ENCODE data around the gene IL4R. TPM values are rescaled to one million over a fixed set of nuclear protein-coding genes. Genes with fewer than 3 reads are reported as not detected.

The IL4R gene
- total RNA-seq, 1 donor from 2014 or later = 22.0 TPM

GRCh38 chr16:27344721-27345120, 30.9 kb downstream of the IL4R start:
- intact Hi-C loops (cut with DNase I) = no loop called here

GRCh38 chr16:27345201-27345600, 31.4 kb downstream of the IL4R start:
- DNase-seq (ENCODE audit: low spot score) = no peak
- intact Hi-C loops (cut with DNase I) = no loop called here

More at GRCh38 chr16:27344721-27345120, 30.9 kb downstream of the IL4R start:
- no peak for DNase-seq (ENCODE audit: low spot score)

- DNase-seq (ENCODE audit: low spot score) = no peak
- intact Hi-C loops (cut with DNase I) = no loop called here
Observed at GRCh38 chr16:27346819-27347218, 33.0 kb downstream of the IL4R start.

GRCh38 chr16:27347930-27348685, 34.3 kb downstream of the IL4R start:
- intact Hi-C loops (cut with DNase I) = no loop called here
- no peak for DNase-seq (ENCODE audit: low spot score)

- no peak for DNase-seq (ENCODE audit: low spot score)
- intact Hi-C loops (cut with DNase I) = no loop called here
Observed at GRCh38 chr16:27349276-27349675, 35.5 kb downstream of the IL4R start.

GRCh38 chr16:27350006-27350405, 36.2 kb downstream of the IL4R start:
- intact Hi-C loops (cut with DNase I) = no loop called here
- DNase-seq (ENCODE audit: low spot score) = no peak

- intact Hi-C loops (cut with DNase I) = no loop called here
- DNase-seq (ENCODE audit: low spot score) = no peak
Observed at GRCh38 chr16:27351989-27352388, 38.2 kb downstream of the IL4R start.

- DNase-seq (ENCODE audit: low spot score) = no peak
- intact Hi-C loops (cut with DNase I) = no loop called here
Observed at GRCh38 chr16:27353853-27354252, 40.1 kb downstream of the IL4R start.

GRCh38 chr16:27355610-27356009, 41.8 kb downstream of the IL4R start:
- intact Hi-C loops (cut with DNase I) = no loop called here
- DNase-seq (ENCODE audit: low spot score) = no peak

GRCh38 chr16:27356794-27357193, 43.0 kb downstream of the IL4R start:
- intact Hi-C loops (cut with DNase I) = no loop called here
- no peak for DNase-seq (ENCODE audit: low spot score)

GRCh38 chr16:27359051-27359450, 45.3 kb downstream of the IL4R start:
- no peak for DNase-seq (ENCODE audit: low spot score)
- intact Hi-C loops (cut with DNase I) = no loop called here

GRCh38 chr16:27359615-27360014, 45.8 kb downstream of the IL4R start:
- intact Hi-C loops (cut with DNase I) = no loop called here
- no peak for DNase-seq (ENCODE audit: low spot score)

- intact Hi-C loops (cut with DNase I) = no loop called here
- no peak for DNase-seq (ENCODE audit: low spot score)
Observed at GRCh38 chr16:27361987-27362386, 48.2 kb downstream of the IL4R start.

GRCh38 chr16:27362570-27363245, 48.9 kb downstream of the IL4R start:
- intact Hi-C loops (cut with DNase I) = no loop called here
- no peak for DNase-seq (ENCODE audit: low spot score)

- intact Hi-C loops (cut with DNase I) = no loop called here
- DNase-seq (ENCODE audit: low spot score) = no peak
Observed at GRCh38 chr16:27363246-27363632, 49.5 kb downstream of the IL4R start.

GRCh38 chr16:27363797-27364196, 50.0 kb downstream of the IL4R start:
- no peak for DNase-seq (ENCODE audit: low spot score)
- intact Hi-C loops (cut with DNase I) = no loop called here

- intact Hi-C loops (cut with DNase I) = no loop called here
- no peak for DNase-seq (ENCODE audit: low spot score)
Observed at GRCh38 chr16:27364493-27365141, 50.8 kb downstream of the IL4R start.

GRCh38 chr16:27365142-27366089, 51.6 kb downstream of the IL4R start:
- intact Hi-C loops (cut with DNase I) = no loop called here
- no peak for DNase-seq (ENCODE audit: low spot score)

- intact Hi-C loops (cut with DNase I) = no loop called here
- DNase-seq (ENCODE audit: low spot score) = no peak
Observed at GRCh38 chr16:27366687-27367460, 53.1 kb downstream of the IL4R start.

All from cardiac septum (tissue), 1 donor.